Measurements from ENCODE around the gene CARD14.

CARD14 gene

DNA sequence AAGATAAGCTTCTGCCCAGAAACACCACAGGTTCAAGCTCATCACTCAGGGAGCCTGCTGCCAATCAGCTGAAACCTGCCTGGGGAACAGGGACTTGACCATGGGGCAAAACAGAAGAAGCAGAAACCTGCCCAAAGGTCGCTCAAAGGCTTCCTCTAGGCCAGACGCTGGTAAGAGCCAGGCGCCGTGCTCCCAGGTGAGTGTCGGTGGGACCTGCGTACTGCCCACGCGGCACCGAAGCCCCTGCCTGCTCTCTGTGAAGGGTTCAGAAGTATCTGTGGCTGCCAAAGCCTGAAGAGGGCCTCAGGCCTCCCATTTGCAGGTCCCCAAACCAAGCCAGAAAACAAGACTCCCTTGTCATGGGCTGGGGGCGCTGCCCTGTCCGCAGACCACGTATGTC is 39.9 kb downstream of the CARD14 start:
- no peak for DNase-seq (ENCODE audit: low read depth in 2 of 3, low spot score in 1 of 3)

DNA sequence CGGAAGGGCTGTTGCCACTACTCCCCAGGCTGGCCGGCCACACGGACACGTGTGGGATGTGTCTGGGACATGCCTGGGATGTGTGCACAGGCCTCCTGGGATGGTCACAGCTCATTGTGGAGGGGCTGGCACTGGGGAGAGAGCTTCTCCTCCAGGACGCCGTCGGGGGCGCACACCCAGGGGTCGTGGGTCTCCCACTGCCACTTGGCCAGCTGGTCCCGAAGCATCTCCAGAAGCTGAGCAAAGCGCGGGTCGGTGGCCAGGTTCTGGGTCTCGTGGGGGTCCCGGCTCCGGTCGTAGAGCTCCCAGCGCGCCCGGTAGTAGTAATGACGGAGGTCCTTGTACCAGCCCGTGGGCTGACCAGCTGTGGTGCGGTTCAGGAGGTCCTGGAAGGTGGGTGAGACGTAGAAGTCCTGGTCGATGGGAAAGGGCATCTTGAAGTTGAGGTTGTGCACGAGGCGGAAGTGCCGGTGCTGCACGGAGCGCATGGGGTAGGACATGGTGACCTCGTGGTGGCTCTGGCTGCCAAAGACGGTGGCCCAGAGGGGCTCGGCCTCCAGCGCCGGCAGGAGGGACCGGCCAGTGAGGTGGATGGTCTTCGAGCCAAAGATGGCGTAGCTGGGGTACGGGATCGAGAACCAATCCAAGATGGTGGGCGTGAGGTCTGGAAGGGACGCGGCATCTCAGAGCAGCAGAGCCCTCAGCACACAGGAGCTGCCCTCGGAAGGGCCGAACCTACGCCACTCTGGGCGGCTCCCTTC is 40.7 kb downstream of the CARD14 start:
- DNase-seq (ENCODE audit: low read depth in 2 of 3, low spot score in 1 of 3), result no peak

DNA sequence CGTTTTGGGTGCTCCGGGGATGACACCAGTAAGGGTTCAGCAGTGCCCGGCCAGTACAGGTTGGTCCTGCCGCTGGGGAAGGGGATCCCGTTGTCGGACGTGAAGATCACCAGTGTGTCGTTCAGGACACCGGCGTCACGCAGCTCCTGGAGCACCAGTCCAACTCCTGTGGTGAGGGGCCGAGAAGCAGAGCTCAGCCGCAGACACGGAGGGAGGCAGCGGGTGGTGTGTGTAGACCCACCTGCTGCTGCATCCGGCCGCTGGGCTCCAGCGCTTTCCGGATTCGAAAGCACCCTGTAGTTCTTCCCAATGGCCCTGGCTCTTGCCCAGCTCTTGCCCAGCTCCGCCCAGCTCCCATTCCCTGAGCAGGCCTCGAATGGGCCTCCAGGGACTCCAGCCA is 42.3 kb downstream of the CARD14 start:
- no peak for DNase-seq (ENCODE audit: low read depth in 2 of 3, low spot score in 1 of 3)

DNA sequence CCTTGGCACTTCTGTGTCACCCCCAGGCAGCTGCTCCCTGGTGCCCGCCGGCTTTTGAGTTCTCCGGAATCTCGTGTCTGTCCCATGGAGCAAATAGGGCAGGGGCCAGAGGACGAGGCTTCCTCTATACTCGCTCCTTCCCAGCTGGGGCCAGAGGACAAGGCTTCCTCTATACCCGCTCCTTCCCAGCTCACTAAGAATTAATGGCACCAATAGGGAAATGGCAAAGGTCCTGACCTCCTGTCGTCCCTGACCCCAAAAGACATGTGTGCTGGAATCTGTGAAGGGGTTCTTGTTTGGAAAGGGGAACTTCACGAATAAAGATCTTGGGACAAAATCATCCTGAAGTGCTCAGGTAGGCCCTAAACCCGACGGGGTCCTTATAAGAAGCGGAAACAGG is 42.7 kb downstream of the CARD14 start:
- no peak for DNase-seq (ENCODE audit: low read depth in 2 of 3, low spot score in 1 of 3)

DNA sequence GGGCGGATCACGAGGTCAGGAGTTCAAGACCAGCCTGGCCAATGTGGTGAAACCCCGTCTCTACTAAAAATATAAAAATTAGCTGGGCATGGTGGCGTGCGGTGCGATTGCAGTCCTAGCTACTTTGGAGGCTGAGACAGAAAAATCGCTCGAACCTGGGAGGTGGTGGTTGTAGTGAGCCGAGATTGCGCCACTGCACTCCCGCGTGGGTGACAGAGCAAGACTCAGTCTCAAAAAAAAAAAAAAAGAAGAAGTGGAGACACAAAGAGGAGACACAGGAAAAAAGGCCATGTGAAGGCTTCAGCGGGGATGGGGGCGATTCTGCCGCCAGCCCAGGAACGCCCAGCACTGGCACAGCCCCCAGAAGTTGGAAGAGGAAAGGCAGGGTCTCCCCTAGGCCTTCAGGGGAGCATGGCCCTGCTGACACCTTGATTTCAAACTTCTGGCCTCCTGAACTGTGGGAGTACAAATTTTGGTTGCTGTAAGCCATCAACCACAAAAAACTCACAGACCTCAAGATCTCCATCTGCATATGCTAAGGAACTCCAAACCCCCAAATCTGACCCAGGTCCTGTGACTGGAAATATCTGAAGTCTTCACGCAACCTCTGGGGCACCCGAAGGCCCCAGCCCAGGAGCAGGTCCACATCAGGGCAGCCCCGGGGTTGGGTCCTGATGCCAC is 43.3 kb downstream of the CARD14 start:
- DNase-seq (ENCODE audit: low read depth in 2 of 3, low spot score in 1 of 3), result no peak

DNA sequence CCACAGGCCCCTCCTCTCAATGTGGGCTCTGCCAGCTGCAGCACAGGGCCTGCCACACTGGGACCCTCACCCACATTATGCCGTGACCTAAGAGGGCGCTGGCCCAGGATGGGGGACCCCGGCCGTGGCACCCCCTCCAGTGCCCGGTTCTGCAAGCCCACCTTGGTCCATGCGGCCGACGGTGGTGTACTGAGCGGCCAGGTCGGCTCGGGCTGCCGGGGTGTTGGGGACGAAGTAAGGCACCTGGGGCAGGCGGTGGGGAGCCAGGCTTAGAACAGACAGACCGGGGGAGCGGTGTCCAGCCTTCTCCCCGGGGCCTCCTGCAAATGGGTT is 43.8 kb downstream of the CARD14 start:
- DNase-seq (ENCODE audit: low read depth in 2 of 3, low spot score in 1 of 3), result no peak

DNA sequence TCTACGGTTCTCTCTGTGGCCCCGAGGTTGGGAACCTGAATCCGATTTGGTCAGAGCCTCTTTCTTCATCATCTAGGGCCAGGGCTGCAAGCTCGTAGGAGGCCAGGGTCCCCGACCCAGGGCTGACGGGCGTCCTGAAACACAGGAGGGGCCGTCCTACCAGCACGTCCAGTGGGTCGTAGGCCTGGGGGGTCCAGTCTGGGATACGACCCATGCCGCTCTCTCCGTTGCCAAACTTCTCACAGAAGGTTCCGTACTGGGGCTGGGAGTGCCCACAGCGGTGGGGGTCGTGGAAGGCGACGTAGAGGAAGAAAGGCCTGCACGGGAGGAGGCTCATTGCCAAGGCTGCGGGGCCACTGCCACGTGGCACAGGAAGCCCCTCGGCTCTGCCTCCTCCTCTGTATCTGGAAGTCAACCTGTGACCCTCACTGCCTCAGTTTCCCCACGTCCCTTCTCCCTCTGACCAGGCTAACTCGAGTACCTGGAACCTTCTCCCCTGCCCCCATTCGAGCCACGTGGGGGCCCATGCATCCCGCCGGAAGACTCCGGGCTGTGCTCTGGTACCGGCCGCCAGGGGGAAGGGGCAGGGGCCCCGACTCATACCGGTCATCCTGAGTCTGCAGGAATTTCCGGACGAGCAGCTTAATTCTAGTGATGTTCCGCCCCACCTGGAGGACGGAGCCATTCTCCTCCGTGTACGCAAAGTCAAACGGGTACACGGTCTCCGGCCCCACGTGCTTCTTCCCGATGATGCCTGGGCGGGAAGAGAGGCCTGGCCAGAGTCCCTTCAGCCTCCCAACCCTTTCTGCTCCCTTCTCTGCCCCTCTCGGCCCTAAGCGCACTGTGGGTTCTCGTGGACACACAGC is 44.4 kb downstream of the CARD14 start:
- DNase-seq (ENCODE audit: low read depth in 2 of 3, low spot score in 1 of 3), result no peak

DNA sequence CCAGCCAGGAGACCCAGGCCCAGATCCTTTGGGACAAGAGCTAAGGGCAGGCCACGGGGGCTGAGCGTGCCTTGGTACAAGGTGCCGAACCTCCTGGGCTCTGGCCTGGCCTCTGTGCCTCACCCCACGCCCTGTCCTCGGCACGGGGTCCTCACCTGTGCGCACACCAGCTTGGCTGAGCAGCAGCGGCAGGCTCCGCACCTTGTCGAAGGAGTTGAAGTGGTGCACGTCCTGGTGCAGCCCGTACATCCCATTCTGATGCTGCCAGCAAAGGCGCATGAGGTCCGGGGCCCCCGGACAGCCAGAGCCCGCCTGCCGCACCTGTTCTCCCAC is 45.0 kb downstream of the CARD14 start:
- DNase-seq (ENCODE audit: low read depth in 2 of 3, low spot score in 1 of 3), result no peak

DNA sequence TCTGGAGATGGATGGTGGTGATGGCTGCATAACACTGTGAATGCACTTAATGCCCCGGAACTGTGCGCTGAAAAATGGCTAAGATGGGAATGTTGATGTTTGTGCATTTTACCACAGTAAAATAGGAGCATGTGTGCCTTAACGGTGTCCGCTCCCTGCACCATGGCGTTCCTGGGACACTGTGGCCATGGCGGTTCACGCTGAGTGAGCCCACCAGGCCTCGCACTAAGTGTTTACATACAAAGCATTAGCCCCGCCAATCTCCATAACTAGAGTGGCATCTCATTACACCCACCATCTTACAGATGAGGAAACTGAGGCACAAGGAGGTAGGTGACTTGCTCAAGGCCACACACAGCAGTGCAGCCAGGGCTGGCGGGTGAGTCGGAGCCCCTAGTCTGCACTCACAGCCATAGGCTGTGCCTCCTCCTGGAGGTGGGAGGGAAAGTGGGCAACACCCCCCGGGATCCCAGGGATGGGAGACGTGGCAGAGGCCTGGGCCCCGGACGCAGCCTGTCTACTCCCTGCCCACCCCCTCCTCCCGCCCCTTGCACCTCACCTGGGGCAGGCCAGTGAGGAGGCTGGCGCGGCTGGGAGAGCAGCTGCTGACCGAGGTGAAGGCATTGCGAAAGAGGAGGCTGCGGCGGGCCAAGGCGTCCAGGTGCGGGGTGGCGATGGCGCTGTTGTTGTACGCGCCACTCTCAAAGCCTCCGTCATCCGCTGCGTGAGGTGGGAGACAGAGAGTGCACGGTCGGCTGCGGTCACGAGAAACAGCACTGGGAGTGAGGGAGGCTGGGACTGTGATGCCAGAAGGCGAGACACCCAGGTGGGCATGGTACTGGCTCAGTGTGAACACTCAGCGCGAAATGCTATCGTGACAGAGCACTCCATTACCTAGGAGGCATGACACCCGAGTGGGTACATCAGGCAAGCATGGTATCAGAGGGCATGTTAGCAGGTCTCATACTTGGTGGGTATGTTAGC is 46.9 kb downstream of the CARD14 start:
- no peak for DNase-seq (ENCODE audit: low read depth in 2 of 3, low spot score in 1 of 3)

DNA sequence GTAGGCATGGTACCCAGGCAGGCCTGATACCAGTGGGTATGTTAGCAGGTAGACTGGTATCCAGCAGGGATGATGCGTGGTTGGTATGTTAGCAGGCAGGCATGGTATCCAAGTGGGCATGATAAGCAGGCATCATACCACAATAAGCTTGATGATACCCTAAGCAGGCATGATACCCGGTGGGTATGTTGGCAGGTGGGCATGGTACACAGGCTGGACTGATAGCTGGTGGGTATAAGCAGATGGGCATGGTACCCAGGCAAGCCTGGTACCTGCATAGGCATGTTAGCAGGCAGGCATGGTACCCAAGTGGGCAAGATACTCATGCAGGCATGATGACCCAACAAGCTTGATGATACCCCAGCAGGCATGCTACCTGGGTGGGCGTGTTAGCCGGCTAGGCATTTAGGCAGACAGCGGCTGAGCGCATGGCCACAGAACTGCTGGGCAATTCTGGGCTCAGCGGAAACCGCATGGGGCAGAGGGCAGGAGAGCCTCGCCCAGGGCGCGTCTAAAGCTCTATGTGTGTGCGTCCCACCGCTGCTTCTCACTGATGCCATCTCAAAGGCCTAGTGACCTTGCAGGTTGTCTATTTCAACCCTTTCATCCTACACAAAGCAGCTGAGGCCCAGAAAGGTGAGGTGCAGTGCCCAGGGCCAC is 48.0 kb downstream of the CARD14 start:
- DNase-seq (ENCODE audit: low read depth in 2 of 3, low spot score in 1 of 3), result no peak

DNA sequence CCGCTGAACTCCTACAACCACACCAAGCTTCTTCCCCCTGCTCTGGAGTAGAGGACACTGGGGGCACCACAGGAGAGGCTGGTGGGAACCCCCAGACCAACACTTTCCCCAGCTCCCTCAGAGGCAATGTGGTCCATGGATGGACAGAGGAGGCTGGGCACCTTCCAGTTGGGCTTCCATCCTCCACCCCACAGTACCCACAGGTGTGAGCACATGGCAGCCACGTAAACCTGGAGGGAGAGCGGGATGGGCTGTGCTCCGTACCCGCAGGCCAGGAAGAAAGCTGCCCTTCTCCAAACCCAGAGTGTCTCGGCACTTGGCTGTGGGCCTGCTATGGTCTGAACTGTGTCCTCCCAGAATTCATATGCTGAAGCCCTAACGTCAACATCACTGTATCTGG is 48.6 kb downstream of the CARD14 start:
- no peak for DNase-seq (ENCODE audit: low read depth in 2 of 3, low spot score in 1 of 3)

DNA sequence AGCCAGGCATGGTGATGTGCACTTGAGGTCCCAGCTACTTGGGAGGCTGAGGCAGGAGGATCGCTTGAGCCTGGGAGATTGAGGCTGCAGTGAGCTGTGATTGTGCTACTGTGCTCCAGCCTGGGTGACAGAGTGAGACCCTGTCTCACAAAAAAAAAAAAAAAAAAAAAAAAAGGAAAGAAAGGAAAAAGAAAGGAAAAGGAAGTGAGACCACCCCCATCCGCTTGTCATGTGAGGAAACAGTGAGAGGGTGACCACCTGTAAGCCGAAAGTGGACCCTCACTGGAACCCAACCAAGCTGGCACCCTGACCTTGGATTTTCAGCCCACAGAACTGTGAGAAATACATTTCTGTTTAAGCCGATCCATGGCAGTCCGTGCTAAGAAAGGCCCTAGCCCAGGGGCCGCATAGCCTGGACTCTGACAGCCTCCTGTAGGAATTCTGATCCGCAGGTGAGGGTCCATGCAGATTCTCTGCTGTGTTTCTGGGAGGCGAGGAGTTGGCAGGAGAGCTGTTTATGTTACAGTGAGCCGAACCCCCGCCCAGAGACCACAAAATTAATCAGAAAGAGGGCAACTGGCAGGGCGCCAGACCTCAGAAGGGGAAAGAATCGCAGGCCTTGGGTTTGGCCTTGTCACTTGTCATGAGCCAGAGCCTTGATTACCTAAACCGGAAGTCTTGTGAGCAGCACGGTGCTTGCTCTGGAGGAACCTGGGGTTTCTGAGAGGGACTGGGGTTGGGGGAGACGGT is 49.4 kb downstream of the CARD14 start:
- DNase-seq (ENCODE audit: low read depth in 2 of 3, low spot score in 1 of 3), result peak; percentile 86 to 93 (median 91)

DNA sequence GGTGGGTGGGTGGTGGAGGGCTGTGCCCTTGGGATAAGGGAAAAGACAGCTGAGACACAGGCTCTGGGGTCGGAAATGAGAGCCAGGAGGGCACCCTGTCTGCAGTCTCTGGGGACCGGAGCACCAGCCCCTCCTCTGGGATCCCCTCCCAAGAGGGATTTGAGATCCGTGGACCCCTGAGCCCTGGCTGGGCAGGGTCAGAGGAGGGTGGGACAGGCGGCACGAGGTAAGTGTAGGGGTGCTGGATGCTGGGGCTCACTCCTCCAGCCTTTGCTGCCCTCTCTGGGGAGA is 49.9 kb downstream of the CARD14 start:
- DNase-seq (ENCODE audit: low read depth in 2 of 3, low spot score in 1 of 3), result peak in 1 of 3 donors; percentile 8

DNA sequence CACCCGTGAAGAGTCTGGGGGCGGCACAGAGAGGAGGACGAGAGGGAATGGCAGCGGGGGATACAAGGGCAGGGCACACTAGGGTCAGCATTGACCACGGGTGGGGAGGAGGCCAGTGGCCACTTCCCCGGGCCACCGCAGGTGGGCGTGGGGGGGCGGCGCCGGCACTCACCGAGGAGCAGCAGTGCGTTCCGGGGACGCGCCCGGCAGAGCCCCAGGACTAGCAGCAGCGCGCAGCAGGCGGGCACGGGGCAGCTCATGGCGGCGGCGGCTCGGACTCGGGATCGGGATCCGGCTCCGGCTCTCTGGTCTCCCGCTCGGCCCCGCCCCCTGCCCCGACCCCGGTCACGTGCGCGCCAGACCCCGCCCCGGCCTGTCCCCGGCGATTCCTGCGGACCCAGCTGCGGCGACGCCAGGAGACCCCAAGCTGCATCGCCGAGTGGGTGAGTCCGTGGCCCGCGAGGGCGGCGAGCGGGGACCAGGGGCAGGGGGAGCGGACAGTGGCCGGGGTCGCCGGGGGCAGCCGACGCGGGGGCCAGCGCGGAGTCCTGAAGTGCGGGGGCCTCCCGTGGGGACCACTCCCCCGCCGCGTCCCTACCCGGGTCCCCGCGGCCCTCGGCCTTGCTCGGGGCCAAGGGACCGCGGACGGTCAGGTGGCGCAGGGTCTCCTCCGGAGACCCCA is 50.4 kb downstream of the CARD14 start, which contains the start of the genes SGSH and SLC26A11:
SGSH (minus strand) TSS at position 280 of the 682 bp plus-strand sequence; CDS start at position 260, 20 bp downstream.
SLC26A11 (plus strand) TSS at position 374 of the 682 bp plus-strand sequence. CDS start 1,134 bp downstream, outside the sequence.
- DNase-seq (ENCODE audit: low read depth in 2 of 3, low spot score in 1 of 3), result peak; percentile 45 to 72 (median 56)

DNA sequence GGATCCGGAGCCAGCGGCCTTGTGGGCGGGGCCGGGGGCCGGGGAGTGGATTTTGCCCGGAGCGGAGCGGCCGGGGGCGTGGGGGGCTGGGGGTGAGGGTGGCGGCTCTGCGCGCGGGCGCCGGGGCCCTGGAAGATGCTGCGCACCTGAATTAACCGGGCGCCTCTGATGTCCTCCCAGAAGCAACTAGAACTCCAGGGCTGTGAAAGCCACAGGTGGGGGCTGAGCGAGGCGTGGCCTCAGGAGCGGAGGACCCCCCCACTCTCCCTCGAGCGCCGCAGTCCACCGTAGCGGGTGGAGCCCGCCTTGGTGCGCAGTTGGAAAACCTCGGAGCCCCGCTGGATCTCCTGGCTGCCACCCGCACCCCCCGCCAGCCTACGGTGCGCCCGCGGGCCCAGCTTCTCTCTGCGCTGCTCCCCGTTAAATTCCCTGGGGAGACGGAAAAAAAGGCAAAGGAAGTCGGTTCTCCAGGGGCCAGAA is 50.9 kb downstream of the CARD14 start:
- DNase-seq (ENCODE audit: low read depth in 2 of 3, low spot score in 1 of 3), result no peak

DNA sequence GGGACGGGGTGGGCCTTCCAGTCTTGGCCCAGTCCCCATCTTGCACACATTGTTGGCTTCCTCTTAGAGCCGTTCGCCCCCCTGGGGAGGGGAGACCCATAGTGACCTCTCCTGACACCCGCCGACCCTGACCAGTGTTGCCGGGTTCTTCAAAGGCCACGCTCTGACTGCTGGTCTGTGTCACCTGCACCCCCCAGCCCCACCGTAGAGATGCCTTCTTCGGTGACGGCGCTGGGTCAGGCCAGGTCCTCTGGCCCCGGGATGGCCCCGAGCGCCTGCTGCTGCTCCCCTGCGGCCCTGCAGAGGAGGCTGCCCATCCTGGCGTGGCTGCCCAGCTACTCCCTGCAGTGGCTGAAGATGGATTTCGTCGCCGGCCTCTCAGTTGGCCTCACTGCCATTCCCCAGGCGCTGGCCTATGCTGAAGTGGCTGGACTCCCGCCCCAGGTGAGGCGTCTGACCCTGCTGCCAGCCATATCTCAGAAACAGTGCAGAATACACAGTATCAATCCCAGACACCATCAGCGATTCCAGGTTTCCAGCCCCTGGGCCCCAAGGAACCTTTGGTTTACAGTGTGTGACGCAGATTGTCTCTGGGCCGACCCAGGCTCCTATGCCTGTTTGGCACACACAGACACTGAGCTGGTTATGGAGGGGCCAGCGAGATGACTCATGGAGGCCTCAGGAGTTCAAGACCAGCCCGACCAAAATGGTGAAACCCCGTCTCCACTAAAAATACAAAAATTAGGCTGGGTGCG is 51.7 kb downstream of the CARD14 start:
- DNase-seq (ENCODE audit: low read depth in 2 of 3, low spot score in 1 of 3), result no peak

DNA sequence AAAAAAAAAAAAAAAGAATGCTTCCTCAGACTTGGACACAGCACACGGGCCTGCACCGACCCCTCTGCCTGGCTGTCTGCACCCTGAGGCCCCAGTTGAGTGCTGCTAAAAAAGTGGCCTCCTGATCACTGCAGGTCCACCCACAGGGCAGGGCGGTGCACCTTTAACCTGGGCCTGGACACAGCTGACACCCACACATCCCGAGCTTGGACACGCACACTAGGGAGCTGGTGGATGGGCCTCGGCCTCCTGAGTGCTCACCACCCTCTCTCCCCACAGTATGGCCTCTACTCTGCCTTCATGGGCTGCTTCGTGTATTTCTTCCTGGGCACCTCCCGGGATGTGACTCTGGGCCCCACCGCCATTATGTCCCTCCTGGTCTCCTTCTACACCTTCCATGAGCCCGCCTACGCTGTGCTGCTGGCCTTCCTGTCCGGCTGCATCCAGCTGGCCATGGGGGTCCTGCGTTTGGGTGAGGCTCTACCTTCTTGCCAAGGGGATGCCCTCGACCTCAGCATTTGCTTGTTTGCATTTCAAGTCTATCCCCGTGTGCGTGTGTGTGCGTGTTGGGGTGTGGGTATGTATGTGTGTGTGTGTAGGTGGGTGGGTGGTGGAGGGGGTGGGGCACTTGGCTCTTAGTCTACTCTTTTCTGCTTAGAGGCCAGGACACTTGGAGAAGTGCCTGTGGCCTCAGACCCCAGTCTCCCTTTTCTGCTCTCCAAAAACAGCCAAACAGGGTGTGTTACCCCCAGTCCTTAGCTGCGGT is 52.7 kb downstream of the CARD14 start:
- DNase-seq (ENCODE audit: low read depth in 2 of 3, low spot score in 1 of 3), result no peak

All from stimulated activated CD4-positive, alpha-beta T cell treated with anti-CD3 and anti-CD28 coated beads, Interleukin-12 subunit alpha, Interleukin-12 subunit beta, amount 100 ng/mL, for 48 hours (primary cell).